HepG2 (cell line): ENCODE measurements around the gene ARL3. TPM values are rescaled to one million over a fixed set of nuclear protein-coding genes. Genes with fewer than 3 reads are reported as not detected.

ENCODE experiments used
- DMAP1 ChIP-seq: IDR thresholded peaks from 2 replicates; pipeline ENCODE4 v1.6.1; 2016
- FOXC1 ChIP-seq: sonication (generic); formaldehyde crosslinking; IDR thresholded peaks from 2 replicates; pipeline ENCODE4 v1.8.0; 2022; ENCODE audit warnings: mild to moderate bottlenecking, missing genetic modification reagents, borderline replicate concordance
- GABPA ChIP-seq, 2 experiments: IDR thresholded peaks; 2 replicates each; pipeline ENCODE4 v1.6.1; 2011 to 2016; ENCODE audit warnings: low read depth in 2 of 2, low read length in 1 of 2, missing biosample characterization in 1 of 2, missing genetic modification characterization in 1 of 2
- HMG20A ChIP-seq: IDR thresholded peaks from 2 replicates; pipeline ENCODE4 v1.6.1; 2016; ENCODE audit warnings: borderline replicate concordance
- HNF4G ChIP-seq, 2 experiments: sonication (generic) in 1 of 2; formaldehyde crosslinking in 1 of 2; IDR thresholded peaks; 2 replicates each; pipeline versions ENCODE4 v1.4.0 to v1.6.1; 2011 to 2020; ENCODE audit warnings: borderline replicate concordance in 2 of 2, low read depth in 2 of 2, mild to moderate bottlenecking in 2 of 2, low read length in 1 of 2, missing genetic modification reagents in 1 of 2, moderate library complexity in 1 of 2
- MTF2 ChIP-seq: sonication (generic); formaldehyde crosslinking; IDR thresholded peaks from 2 replicates; pipeline ENCODE4 v1.5.0; 2020; ENCODE audit warnings: missing genetic modification reagents, borderline replicate concordance
- NR0B2 ChIP-seq: sonication (generic); formaldehyde crosslinking; IDR thresholded peaks from 2 replicates; pipeline ENCODE4 v1.4.0; 2020; ENCODE audit warnings: mild to moderate bottlenecking, missing genetic modification reagents
- PRDM4 ChIP-seq: sonication (generic); formaldehyde crosslinking; IDR thresholded peaks from 2 replicates; pipeline ENCODE4 v1.9.0; 2021; ENCODE audit warnings: missing genetic modification reagents, borderline replicate concordance
- SNAPC5 ChIP-seq: sonication (generic); formaldehyde crosslinking; IDR thresholded peaks from 2 replicates; pipeline ENCODE4 v1.8.1; 2023; ENCODE audit warnings: mild to moderate bottlenecking, missing genetic modification reagents, borderline replicate concordance
- SRSF1 ChIP-seq: fragments of 200-400 bp; formaldehyde crosslinking; optimal IDR thresholded peaks from 2 replicates; pipeline ENCODE3; 2017; ENCODE audit warnings: mild to moderate bottlenecking, low read depth, low read length, moderate library complexity
- STAT5B ChIP-seq: sonication (generic); formaldehyde crosslinking; IDR thresholded peaks from 2 replicates; pipeline ENCODE4 v1.4.0; 2020; ENCODE audit warnings: missing genetic modification reagents
- TBL1XR1 ChIP-seq: fragments of 150-350 bp; IDR thresholded peaks from 2 replicates; pipeline ENCODE4 v1.6.1; 2014; ENCODE audit warnings: borderline replicate concordance, low read length; ENCODE audit not compliant: partially characterized antibody
- TEF ChIP-seq: sonication (generic); formaldehyde crosslinking; IDR thresholded peaks from 2 replicates; pipeline ENCODE4 v1.5.0; 2020; ENCODE audit warnings: missing genetic modification reagents
- U2AF1 ChIP-seq: fragments of 200-400 bp; formaldehyde crosslinking; optimal IDR thresholded peaks from 2 replicates; pipeline ENCODE3; 2017; ENCODE audit warnings: mild to moderate bottlenecking, low read depth, low read length
- ZBTB34 ChIP-seq: sonication (generic); formaldehyde crosslinking; IDR thresholded peaks from 2 replicates; pipeline ENCODE4 v1.8.0; 2022; ENCODE audit warnings: mild to moderate bottlenecking, missing genetic modification reagents
- ZC3H4 ChIP-seq: sonication (generic); formaldehyde crosslinking; IDR thresholded peaks from 2 replicates; pipeline ENCODE4 v1.4.0; 2020; ENCODE audit warnings: missing genetic modification reagents, borderline replicate concordance
- ZFP1 ChIP-seq: IDR thresholded peaks from 2 replicates; pipeline ENCODE4 v1.6.1; 2016
- ZFP82 ChIP-seq: sonication (generic); formaldehyde crosslinking; IDR thresholded peaks from 2 replicates; pipeline ENCODE4 v1.5.1; 2020; ENCODE audit warnings: mild to moderate bottlenecking, missing genetic modification reagents, borderline replicate concordance
- ZFP90 ChIP-seq: sonication (generic); formaldehyde crosslinking; IDR thresholded peaks from 2 replicates; pipeline ENCODE4 v1.8.0; 2022; ENCODE audit warnings: missing genetic modification reagents, mild to moderate bottlenecking, inconsistent platforms, borderline replicate concordance
- ZNF143 ChIP-seq: sonication (generic); formaldehyde crosslinking; IDR thresholded peaks from 2 replicates; pipeline ENCODE4 v1.4.0; 2020; ENCODE audit warnings: missing genetic modification reagents
- ZNF709 ChIP-seq: sonication (generic); formaldehyde crosslinking; IDR thresholded peaks from 2 replicates; pipeline ENCODE4 v1.5.0; 2020; ENCODE audit warnings: mild to moderate bottlenecking, missing genetic modification reagents
- ZNF749 ChIP-seq: sonication (generic); formaldehyde crosslinking; IDR thresholded peaks from 2 replicates; pipeline ENCODE4 v1.8.0; 2022; ENCODE audit warnings: mild to moderate bottlenecking, missing genetic modification reagents, moderate library complexity, borderline replicate concordance
- polyA plus RNA-seq, 8 experiments: library from polyadenylated mRNA; depleted of rRNA in 3 of 8; stranded (reverse) in 7 of 8; unstranded in 1 of 8; fragments of >200 nt; fragmentation: Illumina TruSeq in 4 of 8; extraction: Trizol in 4 of 8; gene quantifications; 2 replicates each; pipeline versions ENCODE4 v1.2.1 to v1.2.3, GENCODE V29; 2011 to 2016; ENCODE audit warnings: low read depth in 4 of 8, missing spikeins in 1 of 8, mixed read lengths in 1 of 8; ENCODE audit not compliant: insufficient read depth in 1 of 8
- total RNA-seq, 5 experiments: library from RNA; depleted of rRNA; stranded (reverse); fragments of >200 nt; fragmentation: Illumina TruSeq; extraction: Trizol; gene quantifications; 2 replicates each; pipeline ENCODE4 v1.2.3, GENCODE V29; 2016; ENCODE audit warnings: low read depth in 1 of 5

The ARL3 gene
- total and polyA plus RNA-seq, 2 of the 13 experiments (the other 11 are each of a cell fraction or from before 2014, with no cell fraction given), result 5.2 to 6.6 TPM

- TF ChIP-seq ZFP1 (CRISPR knock-in tag) (no peak; the same call in 1 of the 2 replicates), DMAP1 (CRISPR knock-in tag) (peak; percentile 78; the same call in 1 of the 2 replicates), ZNF143 (CRISPR knock-in tag) (no peak; the same call in 1 of the 2 replicates), TEF (CRISPR knock-in tag) (no peak; the same call in 1 of the 2 replicates), PRDM4 (no peak), HMG20A (CRISPR knock-in tag) (no peak), GABPA (IDR thresholded peaks at IDR 0.05; ENCODE audit: low read depth, low read length) (no peak), GABPA (CRISPR knock-in tag; IDR thresholded peaks at IDR 0.05; ENCODE audit: low read depth) (no peak), ZBTB34 (CRISPR knock-in tag) (0 out of 2 replicates have a peak, but pooled peaks have one; percentile 87), TBL1XR1 (no peak), ZC3H4 (CRISPR knock-in tag) (0 out of 2 replicates have a peak, but pooled peaks have one; percentile 13), NR0B2 (peak; percentile 94), FOXC1 (CRISPR knock-in tag) (peak; percentile 93), ZNF749 (CRISPR knock-in tag) (peak; percentile 94; the same call in 1 of the 2 replicates), ZFP90 (peak; percentile 59; the same call in 1 of the 2 replicates), ZNF709 (CRISPR knock-in tag) (peak; percentile 76; the same call in 1 of the 2 replicates), SNAPC5 (no peak), U2AF1 (no peak), SRSF1 (no peak), STAT5B (CRISPR knock-in tag) (0 out of 2 replicates have a peak, but pooled peaks have one; percentile 24), HNF4G (IDR thresholded peaks at IDR 0.05; ENCODE audit: borderline replicate concordance, low read depth, low read length) (no peak), HNF4G (CRISPR knock-in tag; IDR thresholded peaks at IDR 0.05; ENCODE audit: borderline replicate concordance, low read depth) (no peak), MTF2 (CRISPR knock-in tag) (no peak; the same call in 1 of the 2 replicates), ZFP82 (CRISPR knock-in tag) (peak; percentile 27; the same call in 1 of the 2 replicates)
Observed at GRCh38 chr10:102644646-102645387, 69.4 kb downstream of the ARL3 start (continued).
